Stimulated activated CD4-positive, alpha-beta T cell treated with anti-CD3 and anti-CD28 coated beads, Interleukin-12 subunit alpha, Interleukin-12 subunit beta, amount 100 ng/mL, for 24 hours (primary cell): Measurements from ENCODE around the gene IFT52.

Experiments used
- DNase-seq, 2 experiments: peaks; one replicate each; pipeline ENCODE4 v3.0.0-alpha.2; 2020; ENCODE audit warnings: low read depth in 2 of 2

The IFT52 gene

GRCh38 chr20:43590392-43591303 lies at the start of gene IFT52:
IFT52 (plus strand) TSS chr20:43590937; CDS start chr20:43594699, 3,762 bp downstream.
- DNase-seq = peak; percentile 80 to 84

GRCh38 chr20:43541214-43541613 lies 49.5 kb upstream of the IFT52 start:
- DNase-seq = no peak

GRCh38 chr20:43542161-43542560 lies 48.6 kb upstream of the IFT52 start:
- DNase-seq = no peak

GRCh38 chr20:43542674-43543073 lies 48.1 kb upstream of the IFT52 start:
- no peak for DNase-seq

GRCh38 chr20:43543138-43543537 lies 47.6 kb upstream of the IFT52 start:
- no peak for DNase-seq

- no peak for DNase-seq
Observed at GRCh38 chr20:43544501-43544900, 46.2 kb upstream of the IFT52 start.

GRCh38 chr20:43545837-43546578 lies 44.7 kb upstream of the IFT52 start:
- DNase-seq = no peak

- no peak for DNase-seq
Observed at GRCh38 chr20:43548273-43548880, 42.4 kb upstream of the IFT52 start.

GRCh38 chr20:43549416-43550065 lies 41.2 kb upstream of the IFT52 start:
- DNase-seq = no peak

GRCh38 chr20:43550456-43550855 lies 40.3 kb upstream of the IFT52 start:
- no peak for DNase-seq

GRCh38 chr20:43554369-43554768 lies 36.4 kb upstream of the IFT52 start:
- DNase-seq = no peak

- DNase-seq = no peak
Observed at GRCh38 chr20:43558412-43559146, 32.2 kb upstream of the IFT52 start, which contains the start of gene SGK2. SGK2 (plus strand) TSS chr20:43559027; CDS start chr20:43566496, 7,469 bp downstream.

GRCh38 chr20:43559147-43559987 lies 31.4 kb upstream of the IFT52 start:
- no peak for DNase-seq

GRCh38 chr20:43560974-43561373 lies 29.8 kb upstream of the IFT52 start:
- DNase-seq = no peak

- DNase-seq = no peak
Observed at GRCh38 chr20:43563429-43563828, 27.3 kb upstream of the IFT52 start.

- DNase-seq = no peak
Observed at GRCh38 chr20:43563991-43564390, 26.7 kb upstream of the IFT52 start.

GRCh38 chr20:43564455-43564854 lies 26.3 kb upstream of the IFT52 start:
- no peak for DNase-seq

- DNase-seq = no peak
Observed at GRCh38 chr20:43564993-43565757, 25.6 kb upstream of the IFT52 start.

- no peak for DNase-seq
Observed at GRCh38 chr20:43565758-43566104, 25.0 kb upstream of the IFT52 start.

- DNase-seq = no peak
Observed at GRCh38 chr20:43567477-43567876, 23.3 kb upstream of the IFT52 start.
